DMS 273 treated with DMSO at 0.1 percent for 48 hours (cell line): ENCODE results near the gene CLRN2.
"Not testable (repeated sequence)": the region's sequence is repeated elsewhere in the genome, so short reads cannot be mapped to it uniquely, and the experiment has no call there.

Experiments used
- DNase-seq: peaks from one replicate; lab custom pipeline; 2025; lab: John Stamatoyannopoulos, UW

The CLRN2 gene

GRCh38 chr4:17545374-17546140 is 30.6 kb downstream of the CLRN2 start:
- no peak for DNase-seq

DNA sequence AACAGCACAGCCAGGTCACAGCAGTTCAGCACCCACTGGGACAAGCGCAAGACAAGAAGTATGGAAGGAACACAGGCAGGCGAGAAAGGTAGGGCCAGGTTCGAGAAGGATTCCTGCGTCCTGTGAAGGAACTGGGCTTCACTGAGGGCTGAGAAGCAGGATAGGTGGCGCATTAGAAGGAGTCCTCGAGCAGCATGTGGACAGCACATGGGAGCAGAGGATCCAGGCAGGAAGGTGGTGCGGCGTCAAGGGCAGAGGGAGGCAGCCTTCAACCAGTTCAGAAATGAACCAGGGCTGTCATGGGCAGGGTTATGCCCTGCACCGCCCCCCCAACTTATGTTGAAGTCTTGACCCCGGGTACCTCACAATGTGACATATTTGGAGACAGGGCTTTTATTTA is 31.3 kb downstream of the CLRN2 start:
- DNase-seq = no peak

DNA sequence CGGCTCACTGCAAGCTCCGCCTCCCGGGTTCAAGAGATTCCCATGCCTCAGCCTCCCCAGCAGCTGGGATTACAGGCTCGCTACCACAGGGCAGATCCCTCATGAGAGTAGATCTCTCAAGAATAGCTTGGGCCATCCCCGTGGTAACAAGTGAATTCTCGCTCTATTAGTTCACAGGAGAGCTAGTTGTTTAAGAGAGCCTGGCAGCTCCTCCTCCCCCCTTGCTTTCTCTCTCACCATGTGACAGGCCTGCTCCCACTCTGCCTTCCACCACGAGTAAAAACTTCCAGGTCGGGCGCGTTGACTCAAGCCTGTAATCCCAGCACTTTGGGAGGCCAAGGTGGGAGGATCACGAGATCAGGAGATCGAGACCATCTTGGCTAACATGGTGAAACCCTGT is 31.7 kb downstream of the CLRN2 start:
- DNase-seq = no peak

DNA sequence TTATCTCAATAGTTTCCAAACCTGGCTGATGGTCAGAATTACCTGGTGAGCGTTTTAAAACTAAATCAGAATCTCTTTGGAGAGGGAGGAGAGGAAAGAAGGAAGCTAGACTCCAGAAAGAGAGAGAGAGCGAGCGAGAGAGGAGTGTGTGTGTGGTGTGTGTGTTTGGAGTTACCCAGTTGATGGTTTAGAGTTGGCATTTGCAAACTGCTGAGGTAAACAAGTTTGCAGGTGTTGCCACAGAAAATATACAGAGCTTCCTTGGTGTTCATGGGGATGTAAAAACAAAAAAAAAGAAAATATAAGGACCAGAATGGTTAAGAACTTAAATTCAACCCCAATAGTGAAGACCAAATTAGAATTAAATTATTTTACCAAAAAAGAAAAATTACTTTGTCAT is 35.6 kb downstream of the CLRN2 start:
- DNase-seq = no peak

GRCh38 chr4:17552427-17552826 is 37.5 kb downstream of the CLRN2 start:
- no peak for DNase-seq

DNA sequence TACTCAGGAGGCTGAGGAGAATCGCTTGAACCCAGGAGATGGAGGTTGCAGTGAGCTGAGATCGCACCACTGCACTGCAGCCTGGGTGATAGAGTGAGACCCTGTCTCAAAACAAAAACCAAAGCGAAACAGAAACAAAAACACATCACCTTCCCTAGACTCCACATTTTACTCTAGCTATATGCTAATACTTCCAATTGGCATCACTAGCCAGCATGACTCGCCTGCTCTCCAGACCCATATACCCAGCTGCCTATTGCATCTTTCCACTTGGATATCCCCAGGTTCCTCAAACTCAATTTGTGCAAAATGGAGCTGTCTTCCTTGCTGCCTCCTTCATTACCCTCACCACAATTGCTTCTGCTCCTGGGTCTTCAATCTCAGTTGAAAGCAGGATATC is 39.6 kb downstream of the CLRN2 start:
- no peak for DNase-seq

DNA sequence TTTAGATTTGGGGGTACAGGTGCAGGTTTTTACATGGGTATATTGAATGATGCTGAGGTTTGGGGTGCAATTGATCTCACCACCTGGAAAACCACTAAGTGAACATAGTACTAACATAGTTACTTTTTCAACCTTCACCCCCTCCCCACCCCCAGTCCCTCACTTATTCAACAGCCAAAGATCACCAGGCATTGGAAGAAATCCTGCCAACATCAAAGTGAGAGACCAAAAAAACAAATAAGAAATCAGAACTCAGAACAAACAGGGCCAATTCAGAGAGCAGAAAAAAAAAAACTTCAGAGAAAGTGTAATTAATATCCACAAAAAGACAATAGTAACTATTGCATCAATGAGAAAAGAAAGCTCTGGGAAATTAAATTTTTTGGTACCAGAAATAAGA is 41.5 kb downstream of the CLRN2 start:
- DNase-seq = no peak

- no peak for DNase-seq
Measured at GRCh38 chr4:17557880-17558279, 42.9 kb downstream of the CLRN2 start.

DNA sequence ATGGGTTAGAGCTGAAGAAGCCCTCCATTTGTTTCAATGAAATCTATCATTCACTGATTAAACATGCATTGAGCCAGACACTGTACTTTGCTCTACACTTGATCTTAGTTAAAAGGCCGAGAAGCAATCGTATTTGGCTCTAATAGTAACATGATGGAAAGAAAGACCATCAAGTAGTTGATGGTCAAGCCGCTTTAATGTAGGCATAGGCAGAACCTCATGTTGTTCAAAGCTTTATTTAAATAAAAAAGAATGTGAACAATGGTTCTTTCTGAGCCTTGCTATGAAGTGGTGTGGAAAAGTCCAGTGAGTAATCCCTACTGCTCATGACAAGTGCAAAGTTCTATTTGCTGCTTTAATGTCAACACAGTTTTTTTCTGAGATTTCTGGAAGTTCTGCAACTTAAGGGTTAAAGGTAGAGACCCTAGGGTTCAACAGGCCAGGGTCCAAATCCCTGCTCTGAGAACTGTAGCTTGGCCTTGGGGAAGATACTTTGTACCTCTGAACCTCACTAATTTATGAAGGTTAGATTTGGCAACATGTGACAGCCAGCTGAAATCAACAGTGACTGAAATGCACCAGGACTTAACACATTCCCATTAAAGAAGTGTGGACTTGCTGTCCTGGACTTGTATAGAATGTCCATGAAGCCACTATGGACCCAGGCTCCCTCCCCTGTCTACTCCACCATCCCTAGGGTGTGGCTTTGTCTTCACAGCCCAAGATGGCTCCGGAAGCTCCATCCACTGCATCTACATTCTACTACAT is 44.2 kb downstream of the CLRN2 start:
- DNase-seq = no peak

DNA sequence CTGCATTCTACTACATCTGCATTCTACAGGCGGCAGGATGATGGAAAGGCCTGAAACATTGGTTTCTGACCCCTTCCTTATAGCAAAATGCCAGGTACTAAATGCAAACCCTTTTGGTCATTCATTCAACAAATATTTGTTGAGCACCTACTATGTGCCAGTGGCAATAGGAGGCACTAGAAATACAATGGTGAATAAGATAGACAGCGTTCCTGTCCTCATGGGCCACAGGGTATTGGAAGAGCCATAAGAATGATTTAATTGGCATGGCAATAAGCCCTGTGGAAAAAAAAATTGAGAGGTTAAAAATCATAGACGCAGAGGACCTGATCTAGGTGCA is 44.7 kb downstream of the CLRN2 start:
- DNase-seq = no peak

GRCh38 chr4:17560065-17560673 is 45.2 kb downstream of the CLRN2 start:
- no peak for DNase-seq

GRCh38 chr4:17561195-17561909 is 46.4 kb downstream of the CLRN2 start:
- no peak for DNase-seq

GRCh38 chr4:17562157-17562556 is 47.2 kb downstream of the CLRN2 start:
- DNase-seq = no peak

GRCh38 chr4:17565846-17566245 is 50.9 kb downstream of the CLRN2 start:
- DNase-seq = no peak

- DNase-seq = no peak
Measured at GRCh38 chr4:17567271-17567670, 52.3 kb downstream of the CLRN2 start.

DNA sequence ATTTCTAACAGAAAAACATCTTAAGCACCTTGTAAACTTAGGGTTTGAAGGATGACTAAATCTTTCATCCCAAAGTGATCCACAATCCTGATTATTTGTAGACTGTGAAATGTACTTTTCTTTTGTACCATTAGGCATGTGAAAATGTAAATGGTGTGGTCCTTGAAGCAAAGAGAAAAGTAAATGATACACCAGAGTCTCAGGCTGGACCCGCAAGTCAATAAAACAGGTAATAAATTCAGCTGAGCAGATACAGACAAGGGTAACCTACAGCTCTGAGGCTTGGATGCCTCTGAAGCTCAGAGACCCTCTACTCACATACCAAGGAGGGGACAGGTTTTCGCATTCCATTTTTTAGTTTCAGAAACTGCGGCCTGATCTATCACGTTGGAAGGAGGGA is 59.2 kb downstream of the CLRN2 start:
- DNase-seq = no peak

DNA sequence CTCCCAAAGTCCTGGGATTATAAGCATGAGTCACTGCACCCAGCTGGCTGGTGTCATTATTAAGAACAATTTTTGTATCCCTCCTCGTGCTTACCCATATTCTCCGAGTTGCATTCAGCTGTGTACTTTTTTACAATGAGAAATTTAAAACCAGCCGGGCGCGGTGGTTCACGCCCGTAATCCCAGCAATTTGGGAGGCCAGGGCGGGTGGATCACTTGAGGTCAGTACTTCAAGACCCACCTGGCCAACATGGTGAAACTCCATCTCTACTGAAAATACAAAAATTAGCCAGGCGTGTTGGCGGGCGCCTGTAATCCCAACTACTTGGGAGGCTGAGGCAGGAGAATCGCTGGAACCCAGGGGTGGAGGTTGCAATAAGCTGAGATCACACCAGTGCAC is 60.2 kb downstream of the CLRN2 start:
- DNase-seq = not testable (repeated sequence)
